Spleen (tissue), 7 donors: ENCODE results near the gene VAV2.

Source experiments
- CTCF ChIP-seq, 11 experiments: fragments of 200-600 bp in 7 of 11; fragments of 450-650 bp in 4 of 11; sonication (generic) in 4 of 11; IDR thresholded peaks in 8 of 11; conservative IDR thresholded peaks in 3 of 11; 1 replicate in 7 of 11; 2 replicates in 4 of 11; pipeline versions ENCODE4 v1.4.0 to v1.8.0; 2016 to 2021; ENCODE audit warnings: antibody characterized with exemption in 11 of 11, inconsistent platforms in 4 of 11, mild to moderate bottlenecking in 1 of 11
- POLR2A ChIP-seq, 3 donors: fragments of 450-650 bp; IDR thresholded peaks; one replicate each; pipeline ENCODE4 v1.5.1; 2017; ENCODE audit warnings: antibody characterized with exemption in 3 of 3, mild to moderate bottlenecking in 1 of 3
- POLR2AphosphoS5 ChIP-seq, 3 donors: sonication (generic); formaldehyde crosslinking; IDR thresholded peaks; one replicate each; pipeline ENCODE4 v1.5.1; 2017; ENCODE audit warnings: antibody characterized with exemption in 3 of 3
- donor health status: DM: no; HTN: no; CAD: no; lungs with moderate emphysema.
- donor health status: DM: no; HTN: no; CAD: no.
- donor health status: DM: no; HTN: no; CAD: no.

- no peak for TF ChIP-seq CTCF (IDR thresholded peaks at IDR 0.05 in 8 of 11, conservative IDR thresholded peaks at IDR 0.05 in 3 of 11)
- TF ChIP-seq POLR2A (IDR thresholded peaks at IDR 0.05), result no peak
- TF ChIP-seq POLR2AphosphoS5 (IDR thresholded peaks at IDR 0.05), result no peak
Measured at GRCh38 chr9:133798160-133798559, 194.0 kb downstream of the VAV2 start.
